KG1 (cell line): ENCODE results near the gene MACF1.

Experiments used
- DNase-seq: peaks from one replicate; lab custom pipeline; 2025; lab: John Stamatoyannopoulos, UW

Gene MACF1

DNA sequence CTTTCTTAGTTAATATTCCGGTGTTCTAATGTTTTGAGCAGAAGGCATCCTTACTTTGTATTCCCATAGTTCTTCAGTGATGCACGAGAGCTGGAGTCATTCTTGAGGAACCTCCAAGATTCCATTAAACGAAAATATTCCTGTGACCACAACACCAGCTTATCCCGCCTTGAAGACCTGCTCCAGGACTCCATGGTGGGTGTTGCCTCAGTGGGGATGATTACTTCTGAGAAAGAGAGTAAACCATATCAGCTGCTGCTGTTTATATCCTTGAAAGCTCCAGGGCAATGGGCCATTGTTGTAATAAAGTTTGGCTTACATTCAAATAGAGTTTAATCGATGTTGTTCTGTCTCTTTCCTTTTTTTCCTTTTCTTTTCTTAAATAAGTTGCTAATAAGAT lies 93.1 kb downstream of the MACF1 start:
- no peak for DNase-seq

- DNase-seq: no peak
These were observed 97.1 kb downstream of the MACF1 start for GRCh38 chr1:39301606-39302005.

- no peak for DNase-seq
These were observed 101.1 kb downstream of the MACF1 start for GRCh38 chr1:39305555-39305954.

GRCh38 chr1:39310015-39310414 lies 105.5 kb downstream of the MACF1 start:
- no peak for DNase-seq

- DNase-seq: no peak
These were observed 106.2 kb downstream of the MACF1 start for GRCh38 chr1:39310691-39311090.

GRCh38 chr1:39317111-39317510 lies 112.6 kb downstream of the MACF1 start:
- DNase-seq: no peak

- no peak for DNase-seq
These were observed 113.6 kb downstream of the MACF1 start for GRCh38 chr1:39317910-39318633.

DNA sequence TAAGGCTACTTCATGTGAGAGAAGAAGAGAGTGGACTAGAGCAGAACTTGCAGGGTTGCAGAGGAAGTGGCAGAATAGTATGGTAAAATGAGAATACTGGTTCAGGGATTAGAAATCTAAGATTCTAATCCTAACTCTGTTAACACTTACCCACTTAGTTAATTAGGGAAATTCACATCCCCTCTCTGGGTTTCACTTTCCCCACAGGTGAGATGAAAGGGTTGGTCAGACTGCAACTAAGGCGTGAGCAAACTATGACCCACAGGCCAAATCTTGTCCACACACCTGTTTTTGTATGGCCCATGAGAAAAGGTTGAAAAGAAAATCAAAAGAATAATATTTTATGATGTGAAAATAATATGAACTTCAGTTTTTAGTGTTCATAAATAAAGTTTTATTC lies 117.5 kb downstream of the MACF1 start:
- DNase-seq: no peak

DNA sequence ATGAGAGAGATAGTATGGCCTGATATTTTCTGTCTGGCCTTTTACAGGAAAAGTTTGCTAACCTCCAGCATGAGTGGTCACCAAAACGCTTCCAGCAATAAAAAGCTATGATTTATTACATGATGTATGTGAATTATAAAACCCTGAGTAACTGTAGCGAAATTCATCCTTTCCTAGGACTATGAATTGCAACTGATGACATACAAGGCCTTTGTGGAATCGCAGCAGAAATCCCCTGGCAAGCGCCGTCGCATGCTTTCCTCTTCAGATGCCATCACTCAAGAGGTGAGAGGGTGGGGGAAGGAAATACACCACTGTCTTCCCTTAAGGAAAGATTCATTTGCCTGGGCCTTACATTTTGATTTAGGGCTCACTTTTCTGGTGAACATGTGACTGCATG lies 117.9 kb downstream of the MACF1 start:
- no peak for DNase-seq

DNA sequence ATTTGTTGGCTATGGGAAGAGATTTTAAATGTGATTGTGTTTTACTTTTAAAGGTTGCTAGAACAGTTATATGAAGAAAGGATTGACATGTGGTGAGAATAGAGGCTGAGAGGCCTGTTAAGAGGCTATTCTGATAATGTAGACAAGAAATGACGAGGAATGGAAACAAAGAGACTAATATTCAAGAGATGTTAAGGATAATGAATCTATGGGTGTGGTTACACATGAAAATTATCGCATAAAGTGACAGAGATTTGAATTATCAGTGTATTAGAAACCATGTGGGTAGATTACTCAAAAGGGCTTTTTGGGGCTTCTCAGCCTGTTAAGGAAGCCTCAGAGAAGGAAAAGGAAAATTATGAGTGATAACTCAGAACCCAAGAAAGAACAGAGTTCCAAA lies 120.4 kb downstream of the MACF1 start:
- no peak for DNase-seq

GRCh38 chr1:39326836-39327235 lies 122.3 kb downstream of the MACF1 start:
- DNase-seq: no peak

GRCh38 chr1:39328095-39328494 lies 123.6 kb downstream of the MACF1 start:
- DNase-seq: no peak

DNA sequence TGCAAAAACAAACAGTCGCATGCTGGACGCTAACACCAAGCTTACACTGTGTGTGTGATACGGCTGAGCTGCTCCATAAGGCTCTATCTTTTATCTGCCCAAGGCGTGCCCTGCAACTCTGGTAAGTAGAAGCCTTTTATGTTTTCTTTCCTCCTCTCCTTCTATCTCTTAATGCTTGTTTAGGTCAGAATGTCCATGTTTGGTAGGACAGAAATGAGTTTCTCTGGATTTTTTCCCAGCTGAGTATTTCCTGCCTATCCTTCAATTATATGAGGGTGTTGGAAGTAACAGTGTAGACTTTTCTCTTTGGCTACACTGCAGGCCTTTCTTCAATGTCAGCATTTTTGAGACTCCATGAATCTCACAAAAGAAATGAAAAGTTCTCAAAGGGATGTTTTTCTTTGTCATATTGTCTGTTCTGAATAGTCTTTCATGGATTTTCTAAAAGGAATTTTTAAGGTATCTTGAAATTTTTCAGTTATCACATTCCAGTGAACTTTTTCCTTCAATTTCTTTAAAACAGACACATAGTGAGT lies 124.2 kb downstream of the MACF1 start:
- DNase-seq: no peak

DNA sequence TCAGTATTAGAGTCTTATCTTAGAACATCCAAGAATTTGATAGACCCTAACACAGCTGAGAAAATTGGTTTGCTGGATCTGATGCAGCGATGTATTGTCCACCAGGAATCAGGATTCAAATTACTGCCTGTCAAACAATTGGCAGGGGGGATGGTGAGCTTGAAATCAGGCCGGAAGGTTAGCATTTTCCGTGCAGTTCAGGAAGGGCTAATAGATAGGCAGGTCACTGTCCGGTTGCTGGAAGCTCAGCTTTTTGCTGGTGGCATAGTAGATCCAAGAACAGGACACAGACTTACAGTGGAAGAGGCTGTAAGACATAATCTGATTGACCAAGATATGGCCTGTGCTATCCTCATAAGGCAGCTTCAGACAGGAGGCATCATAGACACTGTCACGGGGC lies 127.2 kb downstream of the MACF1 start:
- DNase-seq: no peak

GRCh38 chr1:39332291-39332690 lies 127.8 kb downstream of the MACF1 start:
- no peak for DNase-seq

DNA sequence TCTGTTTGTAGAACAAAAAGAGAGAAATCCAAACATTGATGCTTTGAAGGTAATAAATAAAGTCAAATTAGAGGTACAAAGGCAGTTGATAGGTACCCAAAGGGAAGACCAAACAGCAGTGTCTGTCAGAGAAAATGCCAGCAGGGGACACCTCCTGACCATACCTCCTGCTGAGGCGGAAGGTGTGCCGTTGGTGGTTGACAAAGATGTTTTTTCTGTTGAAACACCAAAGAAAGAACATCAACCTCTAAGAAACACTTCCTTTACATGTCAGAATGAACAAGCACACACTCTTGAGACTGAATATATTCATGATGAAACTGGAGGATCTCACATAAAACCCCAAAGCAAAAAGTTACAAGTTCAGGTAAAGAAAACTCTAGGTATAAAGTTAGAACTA lies 128.3 kb downstream of the MACF1 start:
- no peak for DNase-seq

- DNase-seq: no peak
These were observed 128.8 kb downstream of the MACF1 start for GRCh38 chr1:39333296-39333695.

DNA sequence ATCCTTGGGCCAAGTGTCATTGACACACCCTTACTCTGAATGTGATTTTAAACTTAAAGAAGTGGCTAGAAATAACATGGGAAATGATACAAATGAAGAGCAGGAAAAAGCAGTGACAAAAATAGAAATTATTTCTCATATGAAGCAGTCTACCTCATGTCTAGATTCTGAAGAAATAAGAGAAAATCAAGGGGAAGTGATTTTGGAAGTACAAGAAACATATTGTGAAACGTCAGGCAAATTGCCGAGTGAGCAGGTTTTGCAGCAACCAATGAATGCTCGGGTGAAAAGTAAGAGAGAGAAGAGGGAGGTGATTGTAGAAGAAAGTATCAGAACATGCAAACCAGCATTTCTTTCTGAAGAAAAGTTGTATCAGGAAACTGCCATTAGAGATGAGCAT lies 130.7 kb downstream of the MACF1 start:
- DNase-seq: no peak

GRCh38 chr1:39337067-39337466 lies 132.6 kb downstream of the MACF1 start:
- DNase-seq: no peak

- DNase-seq: no peak
These were observed 138.3 kb downstream of the MACF1 start for GRCh38 chr1:39342776-39343175.

- no peak for DNase-seq
These were observed 140.1 kb downstream of the MACF1 start for GRCh38 chr1:39344394-39345154.

GRCh38 chr1:39346872-39347271 lies 142.4 kb downstream of the MACF1 start:
- DNase-seq: no peak

- no peak for DNase-seq
These were observed 143.8 kb downstream of the MACF1 start for GRCh38 chr1:39348278-39348677.
